Measurements from ENCODE around the gene SUPT7L. TPM values are rescaled to one million over a fixed set of nuclear protein-coding genes. Genes with fewer than 3 reads are reported as not detected.

The SUPT7L gene
- polyA plus RNA-seq, 1 donor (not counting 4 experiments of a cell fraction or from before 2014, with no cell fraction given): 39.8 TPM

GRCh38 chr2:27652790-27653189 is 10.6 kb downstream of the SUPT7L start:
- no peak for TF ChIP-seq CTCF (optimal IDR thresholded peaks at IDR 0.05 in 1 of 3, IDR thresholded peaks at IDR 0.05 in 1 of 3, conservative IDR thresholded peaks at IDR 0.05 in 1 of 3; ENCODE audit: extremely low read depth in 1 of 3, insufficient read depth in 2 of 3, low read length in 3 of 3)
- TF ChIP-seq EZH2 (IDR thresholded peaks at IDR 0.05; ENCODE audit: low read length): no peak
- Histone ChIP-seq H2AFZ (ENCODE audit: control insufficient read depth, low read length) (no peak overlapping the region), H3K9ac (ENCODE audit: control insufficient read depth, extremely low read depth, insufficient read depth, low read length) (no peak overlapping the region), H3K27me3 (ENCODE audit: control insufficient read depth, extremely low read depth, insufficient read depth, low read length) (no peaks in the 10 kb centered on the region), H4K20me1 (ENCODE audit: control insufficient read depth, extremely low read depth, insufficient read depth, low read length) (no peaks in the 10 kb centered on the region), H3K4me2 (ENCODE audit: control insufficient read depth, extremely low read depth, insufficient read depth, low read depth, low read length) (peak overlapping the region; percentile 37), H3K9me1 (ENCODE audit: control insufficient read depth, extremely low read depth, insufficient read depth, low read length) (no peaks in the 10 kb centered on the region), H3K9me3 (ENCODE audit: control insufficient read depth, low read depth, low read length) (no peaks in the 10 kb centered on the region), H3K4me1 (ENCODE audit: control insufficient read depth, extremely low read depth, insufficient read depth, low read length) (peaks cover 18% of the 10 kb centered on the region), H3K36me3 (ENCODE audit: control insufficient read depth in 2 of 2, extremely low read depth in 1 of 2, insufficient read depth in 2 of 2, low read length in 2 of 2) (peaks cover 30% of the 10 kb centered on the region in 2 experiments), H3K27ac (ENCODE audit: control insufficient read depth, insufficient read depth, low read length) (peak overlapping the region; percentile 48), H3K79me2 (ENCODE audit: control insufficient read depth, insufficient read depth, low read length) (no peaks in the 10 kb centered on the region), H3K4me3 (ENCODE audit: control insufficient read depth in 2 of 3, extremely low read depth in 1 of 3, insufficient read depth in 2 of 3, low read depth in 1 of 3, low read length in 3 of 3) (no peak overlapping the region)
- FAIRE-seq: no peak
- no peak for DNase-seq (ENCODE audit: low read depth, low spot score)
- dilution Hi-C loops (cut with MboI; ENCODE audit: extremely low pct_ligation_motif_present, low sequenced_read_pairs): no loop called here

GRCh38 chr2:27652341-27652740 is 11.1 kb downstream of the SUPT7L start:
- Histone ChIP-seq H3K9me1 (ENCODE audit: control insufficient read depth, extremely low read depth, insufficient read depth, low read length) (no peaks in the 10 kb centered on the region), H3K27ac (ENCODE audit: control insufficient read depth, insufficient read depth, low read length) (peak overlapping the region; percentile 11), H3K9ac (ENCODE audit: control insufficient read depth, extremely low read depth, insufficient read depth, low read length) (no peak overlapping the region), H4K20me1 (ENCODE audit: control insufficient read depth, extremely low read depth, insufficient read depth, low read length) (no peaks in the 10 kb centered on the region), H3K9me3 (ENCODE audit: control insufficient read depth, low read depth, low read length) (no peaks in the 10 kb centered on the region), H3K4me1 (ENCODE audit: control insufficient read depth, extremely low read depth, insufficient read depth, low read length) (peaks cover 18% of the 10 kb centered on the region), H3K79me2 (ENCODE audit: control insufficient read depth, insufficient read depth, low read length) (no peaks in the 10 kb centered on the region), H2AFZ (ENCODE audit: control insufficient read depth, low read length) (no peak overlapping the region), H3K4me2 (ENCODE audit: control insufficient read depth, extremely low read depth, insufficient read depth, low read depth, low read length) (peak overlapping the region; percentile 37), H3K36me3 (ENCODE audit: control insufficient read depth in 2 of 2, extremely low read depth in 1 of 2, insufficient read depth in 2 of 2, low read length in 2 of 2) (peaks cover 30 to 34% of the 10 kb centered on the region in 2 experiments), H3K27me3 (ENCODE audit: control insufficient read depth, extremely low read depth, insufficient read depth, low read length) (no peaks in the 10 kb centered on the region), H3K4me3 (ENCODE audit: control insufficient read depth in 2 of 3, extremely low read depth in 1 of 3, insufficient read depth in 2 of 3, low read depth in 1 of 3, low read length in 3 of 3) (no peak overlapping the region)
- dilution Hi-C loops (cut with MboI; ENCODE audit: extremely low pct_ligation_motif_present, low sequenced_read_pairs): no loop called here
- FAIRE-seq (no peak), DNase-seq (ENCODE audit: low read depth, low spot score) (no peak)
- TF ChIP-seq EZH2 (IDR thresholded peaks at IDR 0.05; ENCODE audit: low read length) (no peak), CTCF (optimal IDR thresholded peaks at IDR 0.05 in 1 of 3, IDR thresholded peaks at IDR 0.05 in 1 of 3, conservative IDR thresholded peaks at IDR 0.05 in 1 of 3; ENCODE audit: extremely low read depth in 1 of 3, insufficient read depth in 2 of 3, low read length in 3 of 3) (no peak)

Measured in keratinocyte (primary cell).